ENCODE results near the gene PGAP3.

DNA sequence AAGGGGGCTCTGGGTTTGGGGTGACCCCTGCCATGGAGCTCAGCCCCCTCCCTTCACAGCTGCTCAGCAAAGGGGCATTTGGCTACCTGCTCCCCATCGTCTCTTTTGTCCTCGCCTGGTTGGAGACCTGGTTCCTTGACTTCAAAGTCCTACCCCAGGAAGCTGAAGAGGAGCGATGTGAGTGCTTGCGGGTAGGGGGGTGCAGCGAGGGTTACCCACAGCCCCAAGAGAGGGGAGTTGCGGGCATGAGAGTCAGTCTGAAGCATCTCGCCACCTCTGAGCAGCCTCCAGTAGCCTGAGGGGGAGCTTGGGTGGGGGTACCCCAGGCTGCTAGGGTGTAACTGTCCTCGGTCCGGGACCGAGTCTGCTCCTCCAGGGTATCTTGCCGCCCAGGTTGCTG is 29.5 kb downstream of the PGAP3 start:
- TF ChIP-seq POLR2AphosphoS5 (IDR thresholded peaks at IDR 0.05): no peak
- TF ChIP-seq, protein P1, sequence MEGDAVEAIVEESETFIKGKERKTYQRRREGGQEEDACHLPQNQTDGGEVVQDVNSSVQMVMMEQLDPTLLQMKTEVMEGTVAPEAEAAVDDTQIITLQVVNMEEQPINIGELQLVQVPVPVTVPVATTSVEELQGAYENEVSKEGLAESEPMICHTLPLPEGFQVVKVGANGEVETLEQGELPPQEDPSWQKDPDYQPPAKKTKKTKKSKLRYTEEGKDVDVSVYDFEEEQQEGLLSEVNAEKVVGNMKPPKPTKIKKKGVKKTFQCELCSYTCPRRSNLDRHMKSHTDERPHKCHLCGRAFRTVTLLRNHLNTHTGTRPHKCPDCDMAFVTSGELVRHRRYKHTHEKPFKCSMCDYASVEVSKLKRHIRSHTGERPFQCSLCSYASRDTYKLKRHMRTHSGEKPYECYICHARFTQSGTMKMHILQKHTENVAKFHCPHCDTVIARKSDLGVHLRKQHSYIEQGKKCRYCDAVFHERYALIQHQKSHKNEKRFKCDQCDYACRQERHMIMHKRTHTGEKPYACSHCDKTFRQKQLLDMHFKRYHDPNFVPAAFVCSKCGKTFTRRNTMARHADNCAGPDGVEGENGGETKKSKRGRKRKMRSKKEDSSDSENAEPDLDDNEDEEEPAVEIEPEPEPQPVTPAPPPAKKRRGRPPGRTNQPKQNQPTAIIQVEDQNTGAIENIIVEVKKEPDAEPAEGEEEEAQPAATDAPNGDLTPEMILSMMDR (IDR thresholded peaks at IDR 0.05): no peak
- TF ChIP-seq POLR2A (IDR thresholded peaks at IDR 0.05): no peak

All from upper lobe of left lung (tissue), 4 donors.